Dermis microvascular lymphatic vessel endothelial cell (primary cell): Measurements from ENCODE around the gene BCL11A. TPM values are rescaled to one million over a fixed set of nuclear protein-coding genes. Genes with fewer than 3 reads are reported as not detected.

Source experiments
- DNase-seq, 2 donors: peaks; one replicate each; pipeline versions ENCODE4 v3.0.0 to v3.0.0-alpha.2; 2010; ENCODE audit warnings: low read depth in 2 of 2
- total RNA-seq: library from RNA; depleted of rRNA; stranded (reverse); fragments of >200 nt; gene quantifications from 2 replicates; pipeline ENCODE4 v1.2.1, GENCODE V29; 2014

BCL11A gene
- total RNA-seq, 1 donor from 2014 or later, result 0.64 TPM

DNA sequence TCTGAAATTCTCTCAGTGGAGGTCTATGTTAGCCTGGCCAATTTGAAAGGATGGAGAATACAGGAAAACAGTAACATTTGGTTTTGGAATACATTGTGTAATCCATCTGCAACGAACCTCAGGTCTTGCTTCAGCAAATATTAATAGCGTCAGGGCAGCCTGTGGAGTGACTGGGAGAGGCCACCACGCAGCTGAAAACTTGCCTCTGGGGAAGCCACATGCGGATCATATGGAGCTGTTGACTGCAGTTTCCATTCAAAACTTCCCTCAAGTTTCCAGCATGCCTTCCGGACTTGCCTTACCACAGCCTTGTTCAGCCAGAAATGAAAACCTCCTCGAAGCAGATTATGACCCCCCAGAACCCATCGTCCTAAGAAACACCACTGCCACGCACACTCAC, 25.7 kb downstream of the BCL11A start:
- no peak for DNase-seq

DNA sequence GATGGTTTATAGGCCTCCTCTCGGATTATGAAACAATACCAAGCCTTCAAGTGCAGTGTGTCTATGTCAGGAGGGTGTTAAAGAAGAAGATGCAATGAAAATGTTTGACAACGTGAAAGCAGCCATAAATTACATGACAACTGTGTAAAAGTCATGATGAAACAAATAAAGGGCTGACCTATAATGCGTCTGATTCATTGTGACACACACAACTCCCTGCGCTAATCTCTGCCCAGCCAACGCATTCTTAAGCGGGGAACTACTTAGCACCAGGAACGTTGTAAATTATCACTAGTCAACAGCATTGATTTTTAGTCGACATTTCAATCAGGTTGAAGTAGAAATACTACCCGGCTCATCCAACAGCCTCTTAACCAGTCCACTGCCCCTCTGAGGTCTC, 26.8 kb downstream of the BCL11A start:
- no peak for DNase-seq

DNA sequence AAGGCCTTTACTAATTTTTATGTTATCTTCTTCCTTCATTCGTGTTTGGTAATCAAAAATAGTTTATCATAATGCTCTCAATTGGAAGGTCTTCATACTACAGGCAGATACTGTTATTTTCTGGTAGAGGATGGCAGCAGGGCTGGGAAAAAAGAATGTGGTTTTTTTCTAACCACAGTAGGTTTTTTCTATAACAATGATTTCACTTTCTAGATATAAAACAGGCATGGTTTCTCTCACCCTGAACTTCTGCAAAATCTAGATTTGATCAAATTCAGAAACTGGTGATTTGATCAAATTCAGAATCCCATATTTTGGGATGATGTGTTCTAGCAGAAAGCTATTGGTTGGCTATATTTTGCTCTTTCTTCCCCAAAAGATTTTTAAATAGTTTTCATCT, 27.6 kb downstream of the BCL11A start:
- DNase-seq, result no peak

DNA sequence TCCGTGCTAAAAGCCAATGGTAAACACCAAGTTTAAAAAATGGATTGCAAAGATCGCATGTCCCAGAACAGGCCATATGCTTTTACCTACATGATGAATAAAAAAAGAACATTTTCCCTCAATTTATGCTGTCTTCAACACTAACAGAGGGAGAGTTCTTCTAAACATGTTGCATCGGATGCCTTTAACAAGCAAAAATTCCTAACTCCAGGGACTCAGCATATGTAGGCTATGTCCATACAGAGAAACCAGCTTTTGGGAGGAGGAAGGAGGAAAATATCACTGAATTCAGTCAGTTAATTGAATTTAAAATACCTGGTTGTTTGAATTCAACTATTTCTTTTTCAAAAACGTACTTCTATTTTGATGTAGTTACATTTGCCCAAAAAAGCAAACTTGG, 28.6 kb downstream of the BCL11A start:
- DNase-seq, result no peak

DNA sequence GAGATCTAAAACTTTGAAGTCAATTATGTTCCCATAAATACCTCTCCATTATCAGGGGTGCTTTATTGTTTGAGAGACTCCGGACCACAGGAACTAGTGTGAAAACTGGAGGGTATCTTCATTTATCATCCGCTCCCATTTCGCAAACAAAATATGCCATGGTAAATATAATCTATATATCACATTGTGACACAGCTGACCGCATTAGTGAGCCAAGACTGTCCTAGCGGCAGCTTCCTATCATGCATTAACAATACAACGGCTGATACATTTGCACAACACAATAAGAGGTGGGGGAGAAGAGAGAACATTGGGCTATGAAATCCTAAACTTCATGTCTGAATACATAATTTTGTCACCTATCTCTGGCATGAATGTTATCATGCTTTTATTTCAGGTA, 29.5 kb downstream of the BCL11A start:
- no peak for DNase-seq

DNA sequence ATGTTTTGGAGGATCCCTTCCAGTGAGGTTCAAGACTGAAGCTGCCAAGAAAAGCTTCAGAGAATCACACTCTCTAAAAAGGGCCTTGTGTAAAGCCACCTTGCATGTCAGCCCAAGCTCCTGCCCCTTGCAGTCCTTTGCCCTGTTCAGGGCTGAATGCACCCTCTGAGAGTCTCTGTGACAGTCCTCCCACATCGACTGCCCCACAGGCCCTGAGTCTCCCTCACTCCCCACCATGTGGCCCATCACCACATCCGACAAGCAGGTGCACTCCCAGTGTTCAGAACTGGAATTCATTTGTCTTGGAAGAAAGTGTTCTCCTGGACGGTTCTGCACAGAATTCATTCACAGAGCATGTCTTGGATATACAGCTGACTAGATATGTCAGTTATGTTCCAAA, 31.0 kb downstream of the BCL11A start:
- no peak for DNase-seq

DNA sequence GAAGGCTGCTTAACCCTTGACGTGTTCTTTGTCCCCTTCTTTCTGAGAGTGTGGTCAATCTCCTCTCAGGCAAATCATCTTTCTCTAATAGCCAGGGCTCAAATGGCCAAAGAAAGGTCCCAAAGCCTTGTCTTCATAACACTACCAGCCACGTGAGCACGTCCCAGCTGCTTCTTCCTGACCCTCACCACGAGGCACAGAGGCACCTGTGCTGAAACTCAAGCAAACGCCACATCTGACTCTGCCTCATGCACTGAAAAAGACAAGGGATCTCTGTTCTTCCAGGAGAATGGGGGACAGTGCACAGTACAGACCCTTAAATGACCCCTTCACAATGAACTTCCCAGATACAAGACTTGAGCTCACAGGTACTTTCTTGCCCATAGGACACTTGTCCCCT, 31.8 kb downstream of the BCL11A start:
- DNase-seq, result no peak

DNA sequence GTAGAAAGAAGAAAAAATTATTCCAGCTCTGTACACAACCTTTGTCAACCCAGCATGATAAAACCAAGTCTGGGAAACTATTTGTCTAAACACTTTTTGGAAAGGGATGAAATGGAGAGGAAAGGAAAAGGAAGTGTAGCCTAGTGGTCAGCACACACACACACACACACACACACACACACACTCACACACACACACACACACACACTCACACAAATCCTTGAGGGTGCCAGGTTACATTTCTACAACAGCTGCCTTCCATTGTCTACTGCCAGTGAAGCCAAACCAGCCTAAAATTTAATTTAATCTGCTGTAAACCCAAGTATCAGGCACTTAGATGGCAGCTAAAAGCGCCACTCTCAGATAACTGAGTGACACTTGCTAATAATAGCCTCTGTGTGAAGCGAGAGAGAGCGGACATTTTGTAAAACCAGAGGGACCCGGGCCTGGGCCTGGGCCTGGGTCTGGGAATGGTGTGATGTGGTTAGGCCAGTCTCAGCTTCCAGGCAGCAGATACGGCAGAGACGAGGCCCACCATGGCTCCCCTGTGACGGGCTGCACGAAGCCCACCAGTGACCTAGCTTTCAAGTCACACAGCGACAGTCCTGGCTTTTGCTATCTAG, 32.4 kb downstream of the BCL11A start:
- no peak for DNase-seq

DNA sequence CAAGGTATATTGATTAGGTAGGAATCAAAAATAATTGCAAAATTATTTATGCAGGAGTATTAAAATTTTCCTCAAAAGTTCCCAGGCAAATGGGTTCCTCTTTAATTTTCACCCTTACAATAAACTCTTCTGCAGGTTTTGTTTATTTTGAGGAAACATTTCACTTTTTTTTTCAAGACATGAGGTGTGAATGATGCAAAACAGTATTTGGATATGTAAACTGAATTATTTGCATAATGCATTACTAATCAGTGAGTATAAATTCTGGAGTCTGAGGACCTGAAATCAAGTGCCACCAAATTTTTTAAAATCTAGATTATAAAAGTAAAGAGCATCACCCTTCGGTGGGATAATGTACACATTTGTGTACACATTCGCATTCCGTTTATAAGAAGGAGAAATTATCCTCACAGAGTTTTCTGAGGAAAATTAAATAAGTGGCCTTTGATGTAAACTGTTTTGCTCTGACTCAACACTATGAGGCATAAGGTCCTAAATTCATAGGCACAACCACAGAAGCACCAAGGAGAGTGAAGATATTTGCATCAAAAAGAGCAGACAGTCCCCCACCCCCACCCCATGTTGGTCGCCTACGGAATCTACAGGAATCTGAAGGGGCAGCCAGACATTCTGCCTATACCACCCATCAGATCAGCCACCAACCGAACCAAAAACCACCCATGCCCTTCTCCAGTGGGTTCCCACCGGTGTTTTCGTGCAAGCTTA, 33.1 kb downstream of the BCL11A start:
- DNase-seq, result no peak

DNA sequence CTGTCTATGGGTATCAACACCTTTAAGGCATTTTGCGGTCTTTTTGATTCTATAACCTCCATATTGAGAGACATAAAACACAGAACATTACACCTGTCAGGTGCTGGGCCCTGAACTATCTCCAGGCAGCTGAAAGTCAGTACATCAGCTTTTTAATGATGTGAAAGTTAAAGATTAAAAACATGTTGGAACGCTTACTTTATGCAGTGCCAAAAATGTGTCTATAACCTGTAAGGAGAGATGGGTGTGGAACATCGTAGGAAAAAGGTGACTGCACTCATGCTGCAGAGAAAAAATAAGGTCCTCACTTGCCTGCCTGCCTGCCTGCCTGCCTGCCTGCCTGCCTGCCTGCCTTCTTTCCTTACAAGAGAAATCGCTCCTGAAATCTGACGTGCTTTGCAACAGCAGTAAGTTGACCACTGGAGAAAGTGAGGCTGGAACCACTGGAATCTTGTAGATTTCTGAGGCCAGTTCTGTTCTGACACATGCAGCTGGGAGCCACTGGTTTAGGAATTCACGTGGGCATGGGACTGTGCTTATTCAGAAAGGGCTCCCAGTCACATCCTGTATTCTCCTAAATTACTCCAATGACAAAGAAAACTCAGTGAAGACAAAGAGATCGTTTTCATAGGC, 34.1 kb downstream of the BCL11A start:
- no peak for DNase-seq

DNA sequence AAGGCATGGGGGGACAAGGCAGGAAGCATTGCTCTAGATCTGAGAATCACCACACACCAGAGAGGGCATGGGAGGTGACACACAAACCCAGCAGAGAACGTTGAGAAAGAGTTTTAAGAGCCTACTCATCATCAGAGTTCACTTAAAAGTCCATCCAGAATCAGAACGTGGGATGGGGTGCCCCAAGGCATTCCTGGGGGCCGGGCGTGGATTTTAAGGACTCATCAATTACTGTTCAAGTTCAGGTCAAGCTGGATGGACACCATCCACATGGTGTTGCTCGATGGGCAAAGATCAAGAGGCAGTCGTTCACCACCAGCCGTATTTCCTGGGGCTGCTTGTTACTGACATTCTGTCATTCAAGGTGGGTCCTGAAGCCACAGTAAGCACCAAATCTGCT, 34.9 kb downstream of the BCL11A start:
- DNase-seq, result no peak

DNA sequence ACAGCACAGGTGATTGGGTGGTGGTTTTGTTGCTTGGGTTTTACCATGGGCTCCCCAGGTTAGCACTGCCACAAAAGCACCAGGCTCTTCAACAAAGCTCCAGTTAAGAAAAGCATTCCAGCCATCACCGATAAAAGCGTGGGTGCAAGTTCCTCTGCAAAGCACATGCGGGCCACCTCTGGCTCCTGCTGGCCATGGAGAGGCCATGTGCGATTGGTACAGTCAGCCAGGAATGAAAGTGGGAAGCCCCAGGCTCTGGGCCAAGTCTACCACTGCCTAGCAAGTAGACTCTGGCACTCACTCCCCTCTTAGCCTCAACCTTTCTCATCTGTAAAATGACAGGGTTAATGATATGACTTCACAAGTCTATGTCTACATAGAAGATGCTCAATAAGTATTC, 36.0 kb downstream of the BCL11A start:
- no peak for DNase-seq

DNA sequence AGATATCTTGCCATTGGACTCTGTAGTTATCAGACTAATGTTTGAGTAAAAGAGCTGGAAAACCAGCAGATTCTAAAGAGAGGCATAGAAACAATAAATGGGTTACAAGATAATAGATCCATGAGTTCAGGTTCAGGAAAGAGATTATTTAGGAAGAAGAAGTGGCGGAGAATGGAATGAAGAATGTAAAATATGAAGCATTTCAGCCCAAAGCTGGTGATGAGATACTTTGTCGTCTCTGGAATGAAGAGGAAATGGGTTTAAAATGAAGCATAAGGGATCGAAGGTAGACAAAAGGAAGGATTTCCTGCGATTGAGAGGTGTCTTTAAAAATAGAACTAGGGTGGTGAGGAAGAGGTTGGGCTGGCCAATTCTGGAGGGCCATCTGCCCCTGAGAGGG, 36.6 kb downstream of the BCL11A start:
- no peak for DNase-seq

DNA sequence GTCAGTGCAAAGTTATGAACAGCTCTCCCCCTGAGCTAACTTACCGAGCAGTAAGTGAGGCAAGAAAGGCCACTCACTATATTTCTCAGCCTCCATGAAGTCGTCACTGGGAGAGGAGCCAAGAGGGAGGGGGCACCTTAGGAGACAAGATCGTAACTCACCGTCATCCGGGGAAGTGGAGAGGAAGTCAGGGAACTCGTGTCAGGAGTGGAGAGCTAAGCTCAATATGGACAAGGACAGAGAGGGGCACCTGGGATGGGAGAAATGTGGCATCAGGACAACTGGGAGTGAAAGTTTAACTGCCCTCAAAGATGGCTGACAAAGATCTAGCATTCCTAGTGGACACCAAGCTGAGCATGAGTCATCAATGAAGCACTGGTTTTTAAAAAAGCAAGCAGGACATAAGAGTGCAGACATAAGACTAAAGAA, 37.1 kb downstream of the BCL11A start:
- DNase-seq, result peak in 1 of 2 donors; percentile 34

DNA sequence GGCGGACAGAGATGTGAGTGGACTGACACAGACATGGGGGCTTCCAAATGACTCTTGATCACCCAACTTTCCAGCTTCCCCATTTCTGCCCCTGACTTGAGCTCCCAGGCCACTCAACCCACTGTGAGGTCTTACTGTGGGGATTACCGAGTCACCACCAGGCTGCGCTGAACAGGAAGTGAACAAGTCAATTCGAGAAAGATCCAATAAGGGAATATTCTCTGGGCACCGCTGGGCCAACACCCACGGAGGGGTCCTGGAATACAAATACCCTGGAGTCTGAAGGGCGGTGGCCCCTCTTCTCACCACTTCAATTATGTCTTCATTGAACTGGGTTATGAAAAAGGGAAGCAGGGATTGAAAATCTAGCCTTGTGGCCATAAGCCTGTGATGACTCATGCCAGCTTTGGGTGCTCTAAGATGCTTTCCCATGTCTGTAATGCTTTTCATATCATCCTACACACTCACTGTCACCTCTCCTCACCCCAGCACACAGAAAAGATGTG, 37.7 kb downstream of the BCL11A start:
- no peak for DNase-seq

DNA sequence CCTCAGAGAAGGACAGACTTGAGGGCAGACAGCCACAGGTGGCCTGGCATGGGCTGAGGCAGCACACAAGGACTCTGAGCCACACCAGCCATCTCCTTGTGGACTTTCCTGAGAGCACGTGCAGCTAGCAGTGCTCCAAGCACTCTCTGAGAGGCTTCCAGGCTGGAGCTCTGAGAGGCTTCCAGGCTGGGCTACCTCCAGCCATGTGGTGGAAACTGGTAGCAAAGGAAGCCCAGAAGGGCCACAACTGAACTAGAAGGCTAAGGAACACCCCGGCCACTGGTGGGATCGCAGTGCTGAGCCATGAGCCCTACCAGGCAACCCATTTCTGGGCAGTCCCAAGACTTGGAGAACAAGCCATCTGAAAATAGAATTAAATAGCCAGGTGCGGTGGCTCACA, 39.5 kb downstream of the BCL11A start:
- no peak for DNase-seq

DNA sequence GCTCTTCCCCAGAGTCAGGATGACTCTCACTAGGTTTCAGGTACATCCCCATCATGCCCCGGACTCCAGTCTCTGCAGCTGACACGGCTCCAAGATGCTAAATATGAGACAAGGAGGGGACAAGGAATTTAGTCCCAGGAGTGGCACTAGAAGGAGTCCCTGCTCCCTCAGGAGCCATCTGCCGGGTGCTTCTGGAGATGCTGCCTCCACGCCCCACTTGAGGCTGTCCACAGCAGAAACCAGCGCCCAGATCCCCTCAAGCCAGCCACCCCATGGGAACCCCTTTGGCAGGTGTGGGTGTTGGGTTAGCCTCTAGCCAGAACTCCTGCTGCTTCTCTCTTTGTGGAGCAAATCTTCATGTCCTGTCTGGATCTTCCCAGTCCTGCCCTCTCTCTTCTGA, 40.3 kb downstream of the BCL11A start:
- no peak for DNase-seq

DNA sequence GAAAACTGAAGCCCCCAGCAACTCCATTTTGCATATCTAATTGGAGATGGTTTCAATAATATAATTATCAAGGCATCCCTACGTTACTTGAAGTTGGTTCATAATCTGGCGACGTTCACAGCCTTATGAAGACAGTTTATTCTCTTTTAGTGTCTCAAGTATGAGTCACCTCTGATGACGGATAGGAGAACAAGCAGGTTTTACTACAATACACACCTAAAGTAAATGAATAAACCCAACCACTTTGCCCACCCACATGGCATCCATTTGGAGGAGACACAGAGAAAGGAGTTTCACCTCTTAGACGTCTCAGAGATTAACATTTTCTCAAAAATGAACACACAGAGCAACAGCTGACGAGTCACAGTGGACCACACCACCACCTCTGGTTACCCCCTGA, 40.8 kb downstream of the BCL11A start:
- no peak for DNase-seq

DNA sequence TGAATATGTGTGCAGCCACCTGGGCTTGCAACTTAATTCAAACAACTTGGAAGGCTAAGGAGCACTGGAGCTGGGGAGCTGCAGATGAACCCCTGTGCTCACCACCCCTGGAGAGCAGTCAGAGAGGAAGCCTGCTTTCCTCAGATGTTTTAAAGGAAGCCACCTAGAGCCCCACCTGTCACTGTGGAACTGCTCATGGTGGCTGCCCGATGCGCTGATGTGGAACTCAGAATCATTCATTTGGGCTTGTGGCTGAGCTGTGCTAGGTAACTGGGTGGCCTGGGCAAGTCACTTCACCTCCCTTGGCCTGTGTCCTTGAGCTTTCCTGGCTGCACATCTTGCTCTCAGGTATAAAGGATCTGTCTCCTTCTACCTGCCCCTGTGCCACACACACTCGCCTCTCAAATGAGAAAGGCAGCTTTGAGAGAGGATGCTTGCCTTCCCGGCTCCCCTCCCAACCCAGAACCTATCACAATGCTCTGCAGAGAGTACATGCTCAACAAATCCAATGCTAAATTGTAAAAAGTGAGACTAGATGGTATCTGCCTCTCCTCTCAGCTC, 41.3 kb downstream of the BCL11A start:
- no peak for DNase-seq

DNA sequence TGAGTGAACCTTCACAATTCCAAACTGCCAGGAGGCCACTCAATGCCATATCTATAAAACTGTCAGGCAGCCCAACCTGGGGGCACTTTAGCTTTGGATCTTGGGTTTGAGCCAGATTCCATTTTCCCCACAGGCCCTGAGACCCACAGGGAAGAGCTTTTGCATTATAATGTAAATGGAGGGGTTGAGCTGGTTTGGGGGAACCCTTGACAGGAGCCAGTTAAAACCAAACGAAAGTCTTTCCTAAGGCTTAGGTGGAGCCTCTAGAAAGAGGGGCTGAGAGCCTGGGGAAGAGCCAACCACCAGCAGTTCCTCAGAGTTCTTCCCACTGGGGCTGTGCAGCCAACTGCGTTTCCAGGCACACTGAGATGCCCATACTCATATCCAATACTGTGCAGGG, 42.7 kb downstream of the BCL11A start:
- DNase-seq, result no peak

DNA sequence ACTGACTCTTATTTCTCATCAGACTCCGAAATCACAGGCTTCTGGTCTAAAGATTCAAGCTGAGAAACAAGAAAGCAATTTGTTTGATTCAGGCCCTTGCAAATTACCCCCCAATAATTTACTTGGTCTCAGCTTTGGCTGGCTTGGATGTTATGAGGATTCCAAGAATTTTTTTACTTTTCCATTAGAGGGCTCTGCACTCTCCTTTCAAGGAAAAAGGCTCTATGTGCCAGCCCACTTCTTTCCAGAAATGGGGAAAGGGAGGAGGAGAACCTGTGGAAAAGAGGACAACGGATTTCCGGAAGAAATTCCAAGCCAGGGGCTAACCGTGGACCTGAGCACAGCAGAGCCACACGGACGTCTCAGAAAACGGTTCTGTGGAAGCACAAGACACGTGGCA, 44.4 kb downstream of the BCL11A start:
- no peak for DNase-seq

DNA sequence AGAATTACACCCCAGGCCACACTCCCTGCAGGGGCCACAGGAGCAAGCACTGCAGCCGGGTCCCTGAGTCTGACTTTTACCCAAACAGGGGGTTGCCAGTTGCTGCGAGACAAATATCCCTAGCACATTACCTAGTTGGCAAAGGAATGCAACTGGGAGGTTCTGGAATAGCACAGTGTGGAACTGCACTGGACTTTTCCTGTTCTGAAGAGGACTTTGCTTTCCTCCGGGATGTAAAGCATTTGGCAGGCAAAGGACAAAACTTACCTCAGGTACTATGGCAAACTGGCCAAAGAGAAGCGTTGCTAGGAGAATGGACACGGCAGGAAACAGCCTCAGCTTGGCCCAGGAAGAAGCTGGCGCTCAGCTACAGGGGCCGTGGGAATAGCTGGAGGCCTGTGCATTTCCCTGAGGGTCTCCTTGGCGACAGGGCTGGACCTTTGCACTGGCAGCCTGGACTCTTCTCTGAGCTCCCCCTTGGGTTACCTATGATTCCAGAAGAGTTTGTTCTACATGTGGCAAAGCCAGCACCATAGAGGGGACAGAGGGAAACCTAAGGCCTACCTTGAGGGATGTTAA, 45.0 kb downstream of the BCL11A start:
- DNase-seq, result no peak
